Fibroblast of upper back skin (primary cell): ENCODE measurements around the gene NUP188.
A peak's percentile ranks its signal among the peaks of the same experiment; 100 is the strongest.

Source experiments
- DNase-seq: peaks from one replicate; pipeline ENCODE4 v3.0.0-alpha.2; 2013

The NUP188 gene

GRCh38 chr9:128947527-128948301 lies at the start of gene NUP188, which contains the start of gene DOLK:
Gene NUP188, plus strand, starts transcription at chr9:128947699. Its CDS starts 21 bp downstream, at chr9:128947720.
Gene DOLK, minus strand, starts transcription at chr9:128947603. Its CDS starts 300 bp downstream, at chr9:128947303.
- DNase-seq: peak; percentile 90

GRCh38 chr9:128898382-128898781 lies 49.1 kb upstream of the NUP188 start:
- no peak for DNase-seq

GRCh38 chr9:128898845-128899565 lies 48.5 kb upstream of the NUP188 start:
- DNase-seq: no peak

- no peak for DNase-seq
Measured at GRCh38 chr9:128899566-128900322, 47.8 kb upstream of the NUP188 start.

GRCh38 chr9:128901379-128901778 lies 46.1 kb upstream of the NUP188 start:
- DNase-seq: no peak

- no peak for DNase-seq
Measured at GRCh38 chr9:128901822-128902221, 45.7 kb upstream of the NUP188 start.

GRCh38 chr9:128902351-128903078 lies 45.0 kb upstream of the NUP188 start:
- no peak for DNase-seq

GRCh38 chr9:128903079-128903461 lies 44.4 kb upstream of the NUP188 start:
- DNase-seq: no peak

GRCh38 chr9:128903871-128904620 lies 43.5 kb upstream of the NUP188 start:
- DNase-seq: no peak

GRCh38 chr9:128905964-128906363 lies 41.5 kb upstream of the NUP188 start:
- no peak for DNase-seq

- no peak for DNase-seq
Measured at GRCh38 chr9:128906741-128907140, 40.8 kb upstream of the NUP188 start.

- no peak for DNase-seq
Measured at GRCh38 chr9:128908372-128908771, 39.1 kb upstream of the NUP188 start.

GRCh38 chr9:128909859-128910258 lies 37.6 kb upstream of the NUP188 start:
- no peak for DNase-seq

GRCh38 chr9:128910906-128911305 lies 36.6 kb upstream of the NUP188 start:
- DNase-seq: no peak

GRCh38 chr9:128911529-128912035 lies 35.9 kb upstream of the NUP188 start:
- peak; percentile 82 for DNase-seq

- peak; percentile 86 for DNase-seq
Measured at GRCh38 chr9:128912270-128912853, 35.1 kb upstream of the NUP188 start.

GRCh38 chr9:128913048-128913900 lies 34.2 kb upstream of the NUP188 start:
- DNase-seq: no peak

- no peak for DNase-seq
Measured at GRCh38 chr9:128913995-128914772, 33.3 kb upstream of the NUP188 start.

GRCh38 chr9:128916204-128916603 lies 31.3 kb upstream of the NUP188 start:
- no peak for DNase-seq

GRCh38 chr9:128916745-128917144 lies 30.8 kb upstream of the NUP188 start:
- no peak for DNase-seq
